T-helper 2 cell treated with Interferon-gamma antibody and Interleukin-4, amounts not matched to agents 100 ng/mL and 5 ng/mL, for 36 hours (primary cell): ENCODE measurements around the gene DUOXA1. TPM values are rescaled to one million over a fixed set of nuclear protein-coding genes. Genes with fewer than 3 reads are reported as not detected.
"Not testable (repeated sequence)": the region's sequence is repeated elsewhere in the genome, so short reads cannot be mapped to it uniquely, and the experiment has no call there.

Experiments used
- intact Hi-C: fragments of 100-400 bp; cut with micrococcal nuclease; formaldehyde crosslinking; loops from one replicate; pipeline ENCODE4 v1.15.1; 2023
- total RNA-seq: library from RNA; stranded (reverse); gene quantifications from 2 replicates; pipeline ENCODE4 v1.2.3, GENCODE V29; 2022

DUOXA1 gene
- total RNA-seq, 1 donor from 2014 or later: not detected

GRCh38 chr15:45151998-45152828, 22.5 kb upstream of the DUOXA1 start:
- intact Hi-C loops: no loop called here

- intact Hi-C loops: no loop called here
These were observed 21.3 kb upstream of the DUOXA1 start for GRCh38 chr15:45150997-45151396.

- intact Hi-C loops: no loop called here
These were observed 20.8 kb upstream of the DUOXA1 start for GRCh38 chr15:45150481-45150880.

GRCh38 chr15:45149060-45149459, 19.4 kb upstream of the DUOXA1 start:
- intact Hi-C loops: no loop called here

- intact Hi-C loops: no loop called here
These were observed 18.7 kb upstream of the DUOXA1 start for GRCh38 chr15:45148076-45149059.

GRCh38 chr15:45147606-45148005, 17.9 kb upstream of the DUOXA1 start:
- intact Hi-C loops: no loop called here

- intact Hi-C loops: no loop called here
These were observed 16.7 kb upstream of the DUOXA1 start for GRCh38 chr15:45146405-45146804.

GRCh38 chr15:45144775-45145174, 15.1 kb upstream of the DUOXA1 start:
- intact Hi-C loops: no loop called here

GRCh38 chr15:45143946-45144345, 14.3 kb upstream of the DUOXA1 start:
- intact Hi-C loops: no loop called here

GRCh38 chr15:45143056-45143455, 13.4 kb upstream of the DUOXA1 start:
- intact Hi-C loops: no loop called here

GRCh38 chr15:45141386-45141785, 11.7 kb upstream of the DUOXA1 start:
- intact Hi-C loops: no loop called here

GRCh38 chr15:45140557-45141250, 11.0 kb upstream of the DUOXA1 start:
- intact Hi-C loops: no loop called here

- intact Hi-C loops: no loop called here
These were observed 10.1 kb upstream of the DUOXA1 start for GRCh38 chr15:45139770-45140169.

- intact Hi-C loops: no loop called here
These were observed 9.4 kb upstream of the DUOXA1 start for GRCh38 chr15:45138814-45139765.

GRCh38 chr15:45137703-45138102, 8.0 kb upstream of the DUOXA1 start:
- intact Hi-C loops: no loop called here

- intact Hi-C loops: no loop called here
These were observed 6.7 kb upstream of the DUOXA1 start for GRCh38 chr15:45136378-45136764.

GRCh38 chr15:45135705-45136377, 6.2 kb upstream of the DUOXA1 start:
- intact Hi-C loops: not testable (repeated sequence)

- intact Hi-C loops: no loop called here
These were observed 5.3 kb upstream of the DUOXA1 start for GRCh38 chr15:45134682-45135604.

- intact Hi-C loops: no loop called here
These were observed 4.4 kb upstream of the DUOXA1 start for GRCh38 chr15:45134046-45134445.
